HG03565 (cell line): ENCODE measurements around the gene ICAM2.
"Not testable (repeated sequence)": the region's sequence is repeated elsewhere in the genome, so short reads cannot be mapped to it uniquely, and the experiment has no call there.

Experiments used
- ATAC-seq: cut with Tn5 transposase; IDR thresholded peaks from one replicate; pipeline ENCODE4 v1.9.1; 2021; ENCODE audit warnings: mild to moderate bottlenecking, moderate library complexity; ENCODE audit not compliant: unreplicated experiment

The ICAM2 gene

GRCh38 chr17:63998050-63998720 is 22.2 kb downstream of the ICAM2 start, which contains the start of gene PRR29:
Gene PRR29, plus strand, starts transcription at chr17:63998351. Its CDS starts 14 bp downstream, at chr17:63998365.
- no peak for ATAC-seq

GRCh38 chr17:63997341-63998048 is 22.9 kb downstream of the ICAM2 start:
- ATAC-seq = no peak

GRCh38 chr17:63996430-63997182 is 23.8 kb downstream of the ICAM2 start:
- ATAC-seq = no peak

- no peak for ATAC-seq
Measured at GRCh38 chr17:63995626-63996025, 24.8 kb downstream of the ICAM2 start.

GRCh38 chr17:63993368-63993985 is 27.0 kb downstream of the ICAM2 start:
- ATAC-seq = no peak

- no peak for ATAC-seq
Measured at GRCh38 chr17:63991611-63992010, 28.8 kb downstream of the ICAM2 start.

- no peak for ATAC-seq
Measured at GRCh38 chr17:63989622-63990345, 30.6 kb downstream of the ICAM2 start.

GRCh38 chr17:63988741-63989621 is 31.5 kb downstream of the ICAM2 start:
- ATAC-seq = no peak

- ATAC-seq = no peak
Measured at GRCh38 chr17:63988127-63988478, 32.3 kb downstream of the ICAM2 start.

GRCh38 chr17:63987221-63988126 is 33.0 kb downstream of the ICAM2 start:
- no peak for ATAC-seq

- ATAC-seq = no peak
Measured at GRCh38 chr17:63986821-63987220, 33.6 kb downstream of the ICAM2 start.

- ATAC-seq = no peak
Measured at GRCh38 chr17:63985387-63986140, 34.9 kb downstream of the ICAM2 start.

- no peak for ATAC-seq
Measured at GRCh38 chr17:63984651-63985386, 35.6 kb downstream of the ICAM2 start.

GRCh38 chr17:63984236-63984635 is 36.2 kb downstream of the ICAM2 start:
- ATAC-seq = no peak

GRCh38 chr17:63983320-63983719 is 37.1 kb downstream of the ICAM2 start:
- ATAC-seq = no peak

- not testable (repeated sequence) for ATAC-seq
Measured at GRCh38 chr17:63982641-63983040, 37.8 kb downstream of the ICAM2 start.
